Nephron (organoid): ENCODE results near the gene NACC2.

ENCODE experiments used
- H3K27ac Mint-ChIP-seq, 3 experiments: 2 replicates each; pipeline ENCODE4 v1.8.0; 2020; ENCODE audit warnings: mixed read lengths in 3 of 3, mild to moderate bottlenecking in 2 of 3, moderate library complexity in 1 of 3
- H3K27me3 Mint-ChIP-seq: 2 replicates; pipeline ENCODE4 v1.8.0; 2021; ENCODE audit warnings: low read depth, mild to moderate bottlenecking, moderate library complexity, mixed read lengths
- H3K36me3 Mint-ChIP-seq: 2 replicates; pipeline ENCODE4 v1.8.0; 2020; ENCODE audit warnings: low read depth, mixed read lengths
- H3K4me1 Mint-ChIP-seq: 2 replicates; pipeline ENCODE4 v1.8.0; 2020; ENCODE audit warnings: mixed read lengths
- H3K4me3 Mint-ChIP-seq, 3 experiments: 2 replicates each; pipeline ENCODE4 v1.8.0; 2020; ENCODE audit warnings: mild to moderate bottlenecking in 3 of 3, mixed read lengths in 3 of 3, moderate library complexity in 2 of 3
- H3K9me3 Mint-ChIP-seq: 2 replicates; pipeline ENCODE4 v1.8.0; 2020; ENCODE audit warnings: mixed read lengths
- TF ChIP-seq, protein P1 (sequence below), 3 experiments: fragments of 200-600 bp; sonication (generic); IDR thresholded peaks; one replicate each; pipeline ENCODE4 v1.5.0; 2021; ENCODE audit warnings: antibody characterized with exemption in 3 of 3; ENCODE audit not compliant: unreplicated experiment in 3 of 3

Gene NACC2

DNA sequence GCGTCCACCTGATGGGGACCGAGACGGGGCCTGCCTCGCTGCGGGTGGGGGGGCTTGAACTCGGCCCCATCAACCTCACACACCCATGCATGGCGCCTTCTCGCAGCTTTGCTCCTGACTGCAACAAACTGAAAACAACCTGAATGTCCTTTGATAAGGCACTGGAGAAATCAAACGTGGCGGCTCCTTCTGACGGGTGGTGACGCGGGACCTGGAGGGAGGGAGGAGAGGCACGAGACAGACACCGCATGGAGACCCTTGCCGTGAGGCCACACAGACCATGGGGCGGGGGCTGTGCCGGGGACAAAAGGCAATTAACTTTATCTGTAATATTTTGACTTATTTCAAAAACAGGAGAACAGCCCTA lies 48.6 kb downstream of the NACC2 start:
- no peaks in the 10 kb centered on the region for H3K9me3 Mint-ChIP-seq
- no peak overlapping the region for H3K27ac Mint-ChIP-seq
- TF ChIP-seq, protein P1, sequence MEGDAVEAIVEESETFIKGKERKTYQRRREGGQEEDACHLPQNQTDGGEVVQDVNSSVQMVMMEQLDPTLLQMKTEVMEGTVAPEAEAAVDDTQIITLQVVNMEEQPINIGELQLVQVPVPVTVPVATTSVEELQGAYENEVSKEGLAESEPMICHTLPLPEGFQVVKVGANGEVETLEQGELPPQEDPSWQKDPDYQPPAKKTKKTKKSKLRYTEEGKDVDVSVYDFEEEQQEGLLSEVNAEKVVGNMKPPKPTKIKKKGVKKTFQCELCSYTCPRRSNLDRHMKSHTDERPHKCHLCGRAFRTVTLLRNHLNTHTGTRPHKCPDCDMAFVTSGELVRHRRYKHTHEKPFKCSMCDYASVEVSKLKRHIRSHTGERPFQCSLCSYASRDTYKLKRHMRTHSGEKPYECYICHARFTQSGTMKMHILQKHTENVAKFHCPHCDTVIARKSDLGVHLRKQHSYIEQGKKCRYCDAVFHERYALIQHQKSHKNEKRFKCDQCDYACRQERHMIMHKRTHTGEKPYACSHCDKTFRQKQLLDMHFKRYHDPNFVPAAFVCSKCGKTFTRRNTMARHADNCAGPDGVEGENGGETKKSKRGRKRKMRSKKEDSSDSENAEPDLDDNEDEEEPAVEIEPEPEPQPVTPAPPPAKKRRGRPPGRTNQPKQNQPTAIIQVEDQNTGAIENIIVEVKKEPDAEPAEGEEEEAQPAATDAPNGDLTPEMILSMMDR (IDR thresholded peaks at IDR 0.05; ENCODE audit: unreplicated experiment in 3 of 3) = no peak
- H3K36me3 Mint-ChIP-seq = no peaks in the 10 kb centered on the region
- no peak overlapping the region for H3K4me3 Mint-ChIP-seq
- peaks cover 4% of the 10 kb centered on the region for H3K27me3 Mint-ChIP-seq
- no peaks in the 10 kb centered on the region for H3K4me1 Mint-ChIP-seq

DNA sequence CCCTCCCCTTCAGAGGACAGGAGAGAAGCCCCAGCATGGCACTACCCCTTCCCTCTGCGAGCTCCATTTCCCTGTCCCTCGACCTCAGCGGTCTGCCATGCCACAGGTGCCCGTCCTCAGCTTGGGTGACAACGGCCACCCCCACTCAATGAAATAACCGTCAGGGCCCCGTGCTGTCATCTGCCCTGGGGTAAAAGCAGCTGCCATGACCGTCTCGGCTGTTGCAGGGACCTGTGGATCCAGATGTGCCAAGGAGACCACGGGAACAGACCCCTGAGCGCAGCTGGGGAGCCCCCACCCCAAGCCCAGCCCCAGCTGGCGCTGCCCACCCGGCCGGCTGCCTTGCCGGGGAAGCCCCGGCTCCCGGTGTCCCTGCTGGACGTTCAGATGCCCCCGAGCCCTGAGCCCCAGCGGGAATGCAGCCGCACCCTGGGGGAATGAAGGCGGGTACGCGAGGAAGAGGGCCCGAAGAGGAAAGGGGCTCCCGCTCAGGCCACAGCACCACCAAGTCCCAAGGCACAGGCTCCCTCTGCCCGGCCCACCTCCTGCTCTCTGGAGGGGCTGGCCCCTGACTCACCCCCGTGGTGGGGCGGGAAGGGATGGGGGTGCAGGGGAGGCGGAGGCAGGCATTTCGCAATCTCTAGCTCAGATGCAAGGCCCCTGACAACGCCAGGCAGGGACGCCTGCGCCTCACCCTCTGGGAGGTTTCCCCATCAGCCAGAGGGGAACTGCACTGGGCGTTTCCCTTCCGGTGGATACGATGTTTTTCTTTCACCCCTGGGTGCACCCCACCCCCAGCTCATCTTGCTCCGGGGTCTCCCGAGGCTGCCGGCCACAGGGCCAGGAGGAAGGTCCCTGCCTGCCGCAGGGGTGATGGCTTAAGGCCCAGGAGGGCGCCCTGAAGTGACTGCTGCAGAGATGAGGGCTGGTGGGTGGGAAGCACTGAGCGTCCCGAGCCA lies 49.2 kb downstream of the NACC2 start:
- Mint-ChIP-seq H3K4me1 (no peaks in the 10 kb centered on the region), H3K4me3 (no peak overlapping the region), H3K27me3 (peaks cover 4% of the 10 kb centered on the region), H3K9me3 (no peaks in the 10 kb centered on the region), H3K36me3 (no peaks in the 10 kb centered on the region), H3K27ac (no peak overlapping the region)
- TF ChIP-seq, protein P1 (IDR thresholded peaks at IDR 0.05; ENCODE audit: unreplicated experiment in 3 of 3) = no peak

DNA sequence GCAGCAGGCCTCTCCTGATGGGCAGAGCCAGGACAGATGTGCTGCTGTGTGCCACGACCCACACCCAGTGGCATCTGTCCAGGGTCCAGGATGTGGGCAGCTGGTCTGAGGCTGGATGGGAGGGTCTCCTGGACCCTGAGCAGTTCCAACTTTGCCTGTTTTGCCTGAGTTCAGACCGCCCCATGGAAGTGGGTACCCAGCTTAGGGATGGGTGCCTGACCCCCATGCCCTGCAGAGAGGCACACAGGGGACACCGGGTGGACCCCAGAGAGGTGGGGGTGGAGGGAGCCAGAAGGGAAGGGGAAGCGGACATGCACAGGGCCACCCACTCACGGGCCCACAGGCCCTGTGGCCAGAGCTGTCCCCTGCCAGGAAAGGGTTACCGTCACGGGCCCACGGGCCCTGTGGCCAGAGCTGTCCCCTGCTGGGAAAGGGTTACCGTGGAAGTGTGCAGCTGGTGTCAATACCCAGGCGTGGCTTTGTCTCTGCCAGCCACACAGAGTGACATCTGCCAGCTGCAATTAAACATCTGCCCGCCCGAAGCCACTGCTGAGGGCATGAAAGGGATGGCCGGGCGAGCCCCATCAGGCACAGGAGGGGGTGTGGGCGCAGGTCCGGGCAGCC lies 50.0 kb downstream of the NACC2 start:
- Mint-ChIP-seq H3K9me3 (no peaks in the 10 kb centered on the region), H3K4me3 (no peak overlapping the region), H3K36me3 (no peaks in the 10 kb centered on the region), H3K27ac (no peak overlapping the region), H3K4me1 (no peaks in the 10 kb centered on the region), H3K27me3 (peaks cover 4% of the 10 kb centered on the region)
- TF ChIP-seq, protein P1 (IDR thresholded peaks at IDR 0.05; ENCODE audit: unreplicated experiment in 3 of 3) = no peak

DNA sequence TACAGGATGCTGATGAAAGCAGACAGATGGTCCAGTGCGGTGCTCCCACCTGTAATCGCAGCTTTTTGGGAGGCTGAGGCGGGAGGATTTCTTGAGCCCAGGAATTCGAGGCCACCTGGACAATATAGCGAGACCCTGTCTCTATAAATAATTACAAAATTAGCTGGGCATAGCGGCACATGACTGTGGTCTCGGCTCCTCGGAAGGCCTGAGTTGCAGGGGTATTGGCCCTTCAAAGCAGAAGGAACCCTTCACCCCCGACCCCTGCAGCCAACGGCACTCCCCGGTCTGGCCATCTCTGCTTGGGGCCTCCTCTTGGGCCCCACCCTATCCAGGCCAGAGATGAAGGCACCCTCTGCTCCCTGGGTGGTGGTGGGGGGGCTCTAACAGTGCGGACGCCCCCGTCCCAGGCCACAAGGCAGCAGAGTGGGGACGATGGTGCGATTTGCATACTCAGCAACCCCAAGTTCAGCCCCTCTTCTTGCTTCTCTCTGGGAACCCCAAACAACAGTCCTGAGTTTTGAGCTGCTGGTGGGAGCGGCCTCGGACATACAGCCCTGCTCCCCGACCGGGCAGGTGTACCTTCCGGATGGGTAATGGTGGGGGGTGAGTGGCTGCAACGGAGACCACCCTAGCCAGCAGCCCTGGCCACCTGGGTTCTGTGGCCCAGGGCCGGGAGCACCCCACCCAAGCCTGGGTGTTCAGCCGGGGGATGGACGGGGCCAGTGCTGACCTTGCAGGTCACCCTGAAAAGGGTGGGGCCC lies 50.7 kb downstream of the NACC2 start:
- no peak overlapping the region for H3K4me3 Mint-ChIP-seq
- H3K27ac Mint-ChIP-seq = no peak overlapping the region
- H3K4me1 Mint-ChIP-seq = no peaks in the 10 kb centered on the region

DNA sequence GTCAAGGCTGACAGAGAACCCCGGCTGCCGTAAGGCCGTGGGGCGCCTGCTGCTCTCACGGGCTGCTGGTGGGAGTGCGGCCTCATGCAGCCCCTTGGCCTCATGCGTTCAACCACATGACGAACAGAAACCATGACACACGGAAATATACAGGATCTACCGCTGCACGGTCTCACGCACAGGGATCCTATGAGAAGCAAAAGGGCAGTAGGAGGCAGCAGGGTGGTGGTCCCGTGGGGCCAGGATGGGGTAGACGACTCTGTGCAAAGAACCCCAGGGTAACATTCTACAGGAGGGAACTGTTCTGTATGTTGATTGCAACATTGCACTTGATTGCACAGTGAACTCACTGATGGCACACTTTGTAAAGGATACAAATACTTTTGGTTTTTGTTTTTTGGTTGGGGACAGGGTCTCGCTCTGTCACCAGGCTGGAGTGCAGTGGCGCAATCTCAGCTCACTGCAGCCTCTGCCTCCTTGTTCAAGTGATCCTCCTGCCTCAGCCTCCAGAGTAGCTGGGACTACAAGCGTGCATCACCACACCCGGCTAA lies 51.6 kb downstream of the NACC2 start:
- TF ChIP-seq, protein P1 (IDR thresholded peaks at IDR 0.05; ENCODE audit: unreplicated experiment in 3 of 3) = no peak
- Mint-ChIP-seq H3K27me3 (peaks cover 4% of the 10 kb centered on the region), H3K27ac (no peak overlapping the region), H3K9me3 (peaks cover 11% of the 10 kb centered on the region), H3K36me3 (peaks cover 11% of the 10 kb centered on the region), H3K4me1 (no peaks in the 10 kb centered on the region), H3K4me3 (no peak overlapping the region)

More for the DNA sequence above, 50.7 kb downstream of the NACC2 start:
- peaks cover 4% of the 10 kb centered on the region for H3K27me3 Mint-ChIP-seq
- peaks cover 4% of the 10 kb centered on the region for H3K9me3 Mint-ChIP-seq
- TF ChIP-seq, protein P1 (IDR thresholded peaks at IDR 0.05; ENCODE audit: unreplicated experiment in 3 of 3) = no peak
- peaks cover 5% of the 10 kb centered on the region for H3K36me3 Mint-ChIP-seq
